Measurements from ENCODE around the gene TAF8. TPM values are rescaled to one million over a fixed set of nuclear protein-coding genes. Genes with fewer than 3 reads are reported as not detected.
A peak's percentile ranks its signal among the peaks of the same experiment; 100 is the strongest.
"Not testable (repeated sequence)": the region's sequence is repeated elsewhere in the genome, so short reads cannot be mapped to it uniquely, and the experiment has no call there.

TAF8 gene
- polyA plus RNA-seq, 3 donors = 19.9 to 25.8 (median 20.4) TPM

DNA sequence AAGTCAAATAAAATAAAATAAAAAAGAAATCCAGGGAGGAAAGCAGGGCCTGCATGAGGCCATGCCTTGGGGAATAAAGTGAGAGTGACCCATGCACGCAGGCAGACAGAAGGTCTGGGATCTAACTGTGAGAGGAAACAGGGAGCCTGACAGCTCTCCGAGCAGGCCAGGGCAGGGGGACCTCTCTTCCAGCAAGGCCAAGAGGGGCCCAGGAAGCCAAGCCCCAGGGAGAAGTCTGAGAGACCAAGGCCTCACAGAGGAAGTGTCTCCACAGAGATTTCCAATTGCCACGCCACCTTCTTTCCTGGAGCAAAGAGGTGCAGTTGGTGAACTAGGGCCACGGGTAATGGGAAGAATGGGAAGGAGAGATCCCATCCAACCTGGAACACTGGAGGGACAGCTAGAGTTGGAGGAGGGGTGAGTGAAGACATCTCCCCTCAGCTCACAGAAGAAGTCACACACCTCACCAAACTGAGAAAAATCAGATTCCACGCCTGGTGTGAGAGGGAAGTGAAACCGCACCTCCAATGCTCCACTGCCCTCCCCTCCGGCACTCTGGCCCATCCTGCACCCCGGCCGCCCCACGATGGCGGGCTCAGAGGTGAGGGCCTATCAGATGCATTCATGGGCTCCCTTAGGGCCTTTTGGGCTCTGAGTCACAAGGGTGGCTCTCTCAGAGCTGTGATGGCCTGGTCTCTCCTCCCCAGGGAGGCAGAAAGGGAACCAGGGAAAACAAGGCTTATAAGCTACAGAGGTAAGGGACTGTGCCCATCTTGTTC is 25.1 kb upstream of the TAF8 start:
- no peak for DNase-seq (ENCODE audit: extremely low read depth in 1 of 11, low read depth in 9 of 11, low spot score in 4 of 11)

- no peak for DNase-seq (ENCODE audit: extremely low read depth in 1 of 11, low read depth in 9 of 11, low spot score in 4 of 11)
Measured at GRCh38 chr6:42025845-42026243, 24.5 kb upstream of the TAF8 start.

- DNase-seq (ENCODE audit: extremely low read depth in 1 of 11, low read depth in 9 of 11, low spot score in 4 of 11) = no peak
Measured at GRCh38 chr6:42026540-42026939, 23.8 kb upstream of the TAF8 start.

- no peak for DNase-seq (ENCODE audit: extremely low read depth in 1 of 11, low read depth in 9 of 11, low spot score in 4 of 11)
Measured at GRCh38 chr6:42028234-42029061, 21.9 kb upstream of the TAF8 start.

DNA sequence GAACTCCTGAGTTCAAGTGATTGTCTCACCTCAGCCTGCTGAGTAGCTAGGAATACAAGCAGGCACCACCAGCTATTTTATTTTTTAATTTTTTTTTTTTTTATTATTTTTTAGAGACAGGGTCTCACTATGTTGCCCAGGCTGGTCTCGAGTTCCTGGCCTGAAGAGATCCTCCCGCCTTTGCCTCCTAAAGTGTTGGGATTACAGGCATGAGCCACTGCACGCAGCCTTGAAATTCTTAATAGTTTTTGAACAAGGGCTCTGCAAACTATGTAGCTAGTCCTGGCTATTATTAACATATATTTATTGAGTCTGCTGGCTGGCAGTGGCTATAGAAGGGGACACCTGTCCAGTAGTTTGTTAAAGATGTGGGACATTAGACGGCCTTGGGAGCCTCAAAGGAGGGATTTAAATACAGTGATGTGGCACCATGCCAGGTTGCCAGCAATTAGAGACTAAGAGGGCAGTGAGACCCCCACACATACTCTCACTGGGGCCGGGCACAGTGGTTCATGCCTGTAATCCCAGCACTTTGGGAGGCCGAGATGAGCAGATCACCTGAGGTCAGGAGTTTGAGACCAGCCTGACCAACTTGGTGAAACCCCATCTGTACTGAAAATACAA is 21.1 kb upstream of the TAF8 start:
- DNase-seq (ENCODE audit: extremely low read depth in 1 of 11, low read depth in 9 of 11, low spot score in 4 of 11) = no peak

- DNase-seq (ENCODE audit: extremely low read depth in 1 of 11, low read depth in 9 of 11, low spot score in 4 of 11) = no peak
Measured at GRCh38 chr6:42029881-42030280, 20.4 kb upstream of the TAF8 start.

DNA sequence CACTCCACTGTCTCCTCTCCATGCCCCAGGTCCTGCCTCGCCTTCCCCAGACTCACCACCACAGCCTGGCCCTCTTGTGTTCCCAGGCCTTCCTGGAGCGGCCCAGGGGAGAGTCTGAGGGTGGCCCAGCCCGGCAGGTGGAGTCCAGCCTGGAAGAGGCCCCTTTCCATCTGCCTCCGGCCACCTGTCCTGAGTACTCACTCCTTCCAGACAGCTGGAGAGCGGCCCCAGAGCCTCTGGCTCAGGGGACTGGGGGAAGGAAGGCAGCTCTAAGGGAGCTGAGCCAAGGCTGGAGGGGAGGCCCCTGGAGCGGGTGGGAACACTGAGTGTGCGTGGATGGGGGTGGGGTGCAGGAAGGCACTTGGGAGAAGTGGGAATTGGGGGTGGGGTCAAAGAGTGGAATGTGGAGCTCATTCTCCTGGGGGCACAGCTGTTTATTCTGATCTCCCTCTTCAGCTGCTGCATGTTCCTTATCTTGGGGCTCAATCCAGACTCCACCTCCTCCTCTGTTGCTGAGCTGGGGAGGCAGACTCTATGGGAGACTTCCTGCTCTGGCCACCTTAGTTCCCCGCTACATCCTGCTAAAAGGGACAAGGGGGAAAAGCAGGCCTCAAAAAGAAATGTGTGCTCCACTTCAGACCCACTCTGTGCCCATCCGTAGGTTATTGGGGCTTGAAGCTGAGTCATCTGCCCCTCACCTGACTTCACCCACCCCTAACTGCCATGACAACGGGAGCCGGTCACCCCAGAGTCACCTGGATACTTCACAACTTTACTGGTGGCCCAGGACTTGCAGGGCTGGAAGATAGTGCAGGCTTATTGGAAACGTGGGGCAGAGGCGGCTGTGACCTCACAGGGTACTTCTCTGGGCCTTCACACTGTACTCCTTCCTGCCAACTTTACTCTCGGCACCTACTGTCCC is 19.5 kb upstream of the TAF8 start:
- no peak for DNase-seq (ENCODE audit: extremely low read depth in 1 of 11, low read depth in 9 of 11, low spot score in 4 of 11)

DNA sequence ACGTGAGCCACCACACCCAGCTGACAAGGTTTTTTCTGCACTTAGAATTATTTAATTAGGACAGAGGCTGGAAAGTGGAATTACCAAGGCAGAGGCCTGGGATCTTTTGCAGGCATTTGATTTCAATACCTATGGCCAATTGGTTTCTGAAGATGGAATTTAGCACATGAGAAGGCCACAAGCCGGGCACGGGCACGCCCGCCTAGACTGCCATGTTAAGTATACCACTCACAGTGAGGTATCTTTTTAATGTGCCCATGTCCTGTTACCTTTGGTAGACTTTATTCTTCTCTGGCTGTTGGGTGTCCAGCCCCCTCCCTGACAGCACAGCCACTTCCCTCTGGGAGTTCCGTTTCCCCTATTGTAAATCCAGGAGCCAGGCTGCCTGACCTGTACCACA is 18.0 kb upstream of the TAF8 start:
- no peak for DNase-seq (ENCODE audit: extremely low read depth in 1 of 11, low read depth in 9 of 11, low spot score in 4 of 11)

- DNase-seq (ENCODE audit: extremely low read depth in 1 of 11, low read depth in 9 of 11, low spot score in 4 of 11) = not testable (repeated sequence)
Measured at GRCh38 chr6:42037669-42038068, 12.7 kb upstream of the TAF8 start.

DNA sequence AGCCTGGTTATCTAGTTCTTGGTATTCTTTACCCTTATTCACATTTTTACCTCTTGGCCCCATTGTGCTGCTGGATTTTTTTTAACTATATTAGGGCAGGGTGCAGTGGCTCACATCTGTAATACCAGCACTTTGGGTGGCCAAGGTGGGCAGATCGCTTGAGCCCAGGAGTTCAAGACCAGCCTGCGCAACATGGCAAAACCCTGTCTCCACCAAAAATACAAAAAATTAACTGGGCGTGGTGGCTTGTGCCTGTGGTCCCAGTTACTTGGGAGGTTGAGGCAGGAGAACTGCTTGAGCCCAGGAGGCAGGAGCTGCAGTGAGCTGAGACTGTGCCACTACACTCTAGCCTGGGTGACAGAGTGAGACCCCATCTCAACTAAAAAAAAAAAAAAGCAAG is 12.2 kb upstream of the TAF8 start:
- no peak for DNase-seq (ENCODE audit: extremely low read depth in 1 of 11, low read depth in 9 of 11, low spot score in 4 of 11)

- no peak for DNase-seq (ENCODE audit: extremely low read depth in 1 of 11, low read depth in 9 of 11, low spot score in 4 of 11)
Measured at GRCh38 chr6:42038811-42039408, 11.4 kb upstream of the TAF8 start.

GRCh38 chr6:42040856-42041480 is 9.4 kb upstream of the TAF8 start:
- DNase-seq (ENCODE audit: extremely low read depth in 1 of 11, low read depth in 9 of 11, low spot score in 4 of 11) = no peak

DNA sequence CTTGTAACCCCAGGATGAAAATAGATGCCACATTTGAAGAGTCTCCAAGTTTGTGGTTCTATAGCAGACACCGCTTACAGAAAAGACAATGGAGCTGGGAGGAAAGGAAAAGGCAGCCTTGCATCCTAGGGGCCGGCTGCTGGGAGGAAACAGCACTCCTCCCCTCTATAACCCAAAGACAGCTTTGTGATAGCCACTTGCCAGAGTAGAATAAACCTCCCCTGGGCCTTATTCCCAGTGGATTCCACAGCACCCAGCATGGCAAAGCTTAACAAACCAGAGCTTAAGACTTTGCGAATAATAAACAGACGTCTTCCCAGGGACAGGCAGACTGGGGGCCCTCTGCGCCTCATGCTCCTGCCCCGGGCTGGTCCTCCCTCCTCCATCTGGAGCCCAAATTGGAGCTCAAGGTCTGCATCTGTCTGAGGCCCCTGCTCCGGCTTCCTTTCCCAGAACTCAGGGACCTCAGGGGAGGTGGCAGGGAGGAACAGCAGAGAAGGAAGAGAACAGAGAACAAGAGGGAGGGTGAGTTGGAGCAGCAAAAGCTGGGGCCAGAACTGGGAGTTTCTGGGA is 8.8 kb upstream of the TAF8 start:
- DNase-seq (ENCODE audit: extremely low read depth in 1 of 11, low read depth in 9 of 11, low spot score in 4 of 11) = no peak

GRCh38 chr6:42042108-42042507 is 8.2 kb upstream of the TAF8 start:
- DNase-seq (ENCODE audit: extremely low read depth in 1 of 11, low read depth in 9 of 11, low spot score in 4 of 11) = no peak

- DNase-seq (ENCODE audit: extremely low read depth in 1 of 11, low read depth in 9 of 11, low spot score in 4 of 11) = peak in 10 of 11 donors; percentile 74 to 89 (median 83)
Measured at GRCh38 chr6:42043787-42044475, 6.4 kb upstream of the TAF8 start.

GRCh38 chr6:42045538-42046460 is 4.5 kb upstream of the TAF8 start:
- peak in 1 of 11 donors; percentile 57 for DNase-seq (ENCODE audit: extremely low read depth in 1 of 11, low read depth in 9 of 11, low spot score in 4 of 11)
